Esophagus (tissue), 2 donors: ENCODE results near the gene UNC13A. TPM values are rescaled to one million over a fixed set of nuclear protein-coding genes. Genes with fewer than 3 reads are reported as not detected.

Experiments
- H3K27ac ChIP-seq, 2 donors: one replicate each; pipeline ENCODE4 v1.5.1; 2013; ENCODE audit warnings: low read depth in 2 of 2, mild to moderate bottlenecking in 2 of 2, inconsistent platforms in 1 of 2, low read length in 1 of 2, moderate library complexity in 1 of 2
- H3K27me3 ChIP-seq, 2 donors: one replicate each; pipeline ENCODE4 v1.6.1; 2013; ENCODE audit warnings: low read length in 2 of 2, control low read depth in 1 of 2, mild to moderate bottlenecking in 1 of 2; ENCODE audit not compliant: insufficient read depth in 2 of 2, control insufficient read depth in 1 of 2
- H3K36me3 ChIP-seq, 2 donors: one replicate each; pipeline ENCODE4 v1.6.1; 2013; ENCODE audit warnings: low read length in 1 of 2; ENCODE audit not compliant: control insufficient read depth in 2 of 2, insufficient read depth in 2 of 2
- H3K4me1 ChIP-seq, 2 donors: one replicate each; pipeline ENCODE4 v1.6.1; 2013; ENCODE audit warnings: low read length in 1 of 2; ENCODE audit not compliant: control insufficient read depth in 2 of 2, insufficient read depth in 2 of 2
- H3K4me3 ChIP-seq, 2 donors: one replicate each; pipeline ENCODE4 v1.5.1; 2013; ENCODE audit warnings: low read length in 2 of 2, mild to moderate bottlenecking in 2 of 2, low read depth in 1 of 2, moderate library complexity in 1 of 2
- H3K9me3 ChIP-seq, 2 donors: one replicate each; pipeline ENCODE4 v1.6.1; 2013; ENCODE audit warnings: mild to moderate bottlenecking in 2 of 2, low read depth in 1 of 2, low read length in 1 of 2, moderate library complexity in 1 of 2; ENCODE audit not compliant: control insufficient read depth in 2 of 2, insufficient read depth in 1 of 2
- WGBS, 2 donors: extraction: QIAGEN DNeasy Blood & Tissue Kit; methylation state at CpG; one replicate each; pipeline ENCODE4 v1.1.7; 2013; 5-methylcytosine and 5-hydroxymethylcytosine counted together
- polyA plus RNA-seq, 2 donors: library from polyadenylated mRNA; stranded (reverse); fragments of 200-250 nt; gene quantifications; one replicate each; pipeline ENCODE4 v1.2.3, GENCODE V29; 2013
- donor health status: healthy with polysubstance abuse.
- donor health status: Bipolar disorder and iron deficiency.

UNC13A gene
- polyA plus RNA-seq, 2 donors, result 0.02 to 0.04 TPM

- H3K4me1 ChIP-seq, result no peaks in the 10 kb centered on the region
- H3K27me3 ChIP-seq, result no peaks in the 10 kb centered on the region
- no peaks in the 10 kb centered on the region for H3K36me3 ChIP-seq
- H3K27ac ChIP-seq, result no peak overlapping the region
- H3K9me3 ChIP-seq, result no peaks in the 10 kb centered on the region
- H3K4me3 ChIP-seq, result no peak overlapping the region
- WGBS, 2 donors, result 41 to 59% methylated on average over 6 of the region's 6 CpGs
Measured at GRCh38 chr19:17711851-17712250, 23.7 kb upstream of the UNC13A start.

GRCh38 chr19:17706750-17707181 lies 18.6 kb upstream of the UNC13A start:
- 30 to 32% methylated on average over 17 of the region's 17 CpGs for WGBS, 2 donors
- H3K27ac ChIP-seq, result no peak overlapping the region
- no peak overlapping the region for H3K4me3 ChIP-seq

GRCh38 chr19:17703824-17704463 lies 15.8 kb upstream of the UNC13A start:
- WGBS, 2 donors, result 51 to 55% methylated on average over 11 of the region's 11 CpGs
- peaks cover 0 to 3% of the 10 kb centered on the region in 2 donors for H3K27me3 ChIP-seq
- no peak overlapping the region for H3K4me3 ChIP-seq
- H3K4me1 ChIP-seq, result no peaks in the 10 kb centered on the region
- H3K36me3 ChIP-seq, result no peaks in the 10 kb centered on the region
- no peaks in the 10 kb centered on the region for H3K9me3 ChIP-seq
- H3K27ac ChIP-seq, result no peak overlapping the region

More at GRCh38 chr19:17706750-17707181, 18.6 kb upstream of the UNC13A start:
- H3K9me3 ChIP-seq, result no peaks in the 10 kb centered on the region
- no peaks in the 10 kb centered on the region for H3K27me3 ChIP-seq
- no peaks in the 10 kb centered on the region for H3K36me3 ChIP-seq
- H3K4me1 ChIP-seq, result no peaks in the 10 kb centered on the region

- no peaks in the 10 kb centered on the region for H3K27me3 ChIP-seq
- H3K27ac ChIP-seq, result no peak overlapping the region
- no peak overlapping the region for H3K4me3 ChIP-seq
- no peaks in the 10 kb centered on the region for H3K36me3 ChIP-seq
- no peaks in the 10 kb centered on the region for H3K4me1 ChIP-seq
- H3K9me3 ChIP-seq, result no peaks in the 10 kb centered on the region
- 72% methylated on average over 2 of the region's 2 CpGs for WGBS, 2 donors
Measured at GRCh38 chr19:17695198-17695597, 7.0 kb upstream of the UNC13A start.

GRCh38 chr19:17692566-17692965 lies 4.4 kb upstream of the UNC13A start:
- peaks cover 0 to 8% of the 10 kb centered on the region in 2 donors for H3K4me1 ChIP-seq
- no peaks in the 10 kb centered on the region for H3K9me3 ChIP-seq
- H3K27me3 ChIP-seq, result peaks cover 0 to 4% of the 10 kb centered on the region in 2 donors
- no peak overlapping the region for H3K27ac ChIP-seq
- WGBS, 2 donors, result 72 to 74% methylated on average over 4 of the region's 4 CpGs
- no peak overlapping the region for H3K4me3 ChIP-seq
- no peaks in the 10 kb centered on the region for H3K36me3 ChIP-seq

GRCh38 chr19:17688853-17689595 lies 870 bp upstream of the UNC13A start:
- Histone ChIP-seq H3K27me3 (peaks cover 0 to 8% of the 10 kb centered on the region in 2 donors), H3K4me3 (no peak overlapping the region), H3K27ac (no peak overlapping the region), H3K4me1 (peaks cover 3 to 17% of the 10 kb centered on the region in 2 donors), H3K36me3 (no peaks in the 10 kb centered on the region), H3K9me3 (no peaks in the 10 kb centered on the region)
- 60 to 63% methylated on average over 10 of the region's 10 CpGs for WGBS, 2 donors

- H3K4me3 ChIP-seq, result no peak overlapping the region
- no peaks in the 10 kb centered on the region for H3K36me3 ChIP-seq
- peaks cover 0 to 8% of the 10 kb centered on the region in 2 donors for H3K27me3 ChIP-seq
- peaks cover 3 to 17% of the 10 kb centered on the region in 2 donors for H3K4me1 ChIP-seq
- H3K27ac ChIP-seq, result no peak overlapping the region
- WGBS, 2 donors, result 5 to 7% methylated on average over 24 of the region's 24 CpGs
- H3K9me3 ChIP-seq, result no peaks in the 10 kb centered on the region
Measured at GRCh38 chr19:17687141-17687856, 855 bp downstream of the UNC13A start.

- Histone ChIP-seq H3K27me3 (peaks cover 0 to 8% of the 10 kb centered on the region in 2 donors), H3K4me1 (peaks cover 3 to 17% of the 10 kb centered on the region in 2 donors), H3K36me3 (no peaks in the 10 kb centered on the region), H3K27ac (no peak overlapping the region), H3K4me3 (peak overlapping the region in 1 of 2 donors; percentile 5), H3K9me3 (no peaks in the 10 kb centered on the region)
- WGBS, 2 donors, result 1% methylated on average over 16 to 25 of the region's 28 CpGs
Measured at GRCh38 chr19:17686592-17687024, 1.5 kb downstream of the UNC13A start.

GRCh38 chr19:17686023-17686521 lies 2.1 kb downstream of the UNC13A start:
- Histone ChIP-seq H3K4me3 (peak overlapping the region in 1 of 2 donors; percentile 5), H3K27me3 (peaks cover 0 to 8% of the 10 kb centered on the region in 2 donors)
- WGBS, 2 donors, result 0 to 4% methylated on average over 9 to 12 of the region's 12 CpGs

More at GRCh38 chr19:17686023-17686521, 2.1 kb downstream of the UNC13A start:
- H3K9me3 ChIP-seq, result no peaks in the 10 kb centered on the region
- no peaks in the 10 kb centered on the region for H3K36me3 ChIP-seq
- H3K4me1 ChIP-seq, result peaks cover 3 to 17% of the 10 kb centered on the region in 2 donors
- H3K27ac ChIP-seq, result no peak overlapping the region
